ENCODE results near the gene SEC24A. TPM values are rescaled to one million over a fixed set of nuclear protein-coding genes. Genes with fewer than 3 reads are reported as not detected.

The SEC24A gene
- total and polyA plus RNA-seq, 2 donors (not counting 3 experiments of a cell fraction or from before 2014, with no cell fraction given), result 19.8 to 30.0 TPM

DNA sequence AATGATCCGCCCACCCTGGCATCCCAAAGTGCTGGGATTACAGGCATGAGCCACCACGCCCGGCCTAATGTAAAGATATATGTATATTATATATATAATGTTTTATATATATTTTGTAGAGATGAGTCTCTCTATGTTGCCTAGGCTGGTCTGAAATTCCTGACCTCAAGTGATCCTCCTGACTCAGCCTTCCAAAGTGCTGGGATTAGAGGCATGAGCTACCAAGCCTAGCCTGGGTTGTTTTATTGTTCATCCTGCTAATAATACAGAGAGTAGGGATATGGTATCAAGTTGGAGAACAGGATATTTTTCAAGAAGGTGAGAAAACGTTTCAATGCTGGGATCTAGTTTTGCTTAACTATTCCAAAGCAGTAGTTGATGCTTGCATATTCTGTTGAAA lies 2.9 kb downstream of the SEC24A start:
- Histone ChIP-seq H3K9ac (replicated peaks; ENCODE audit: extremely low read depth, insufficient read depth, low read length) (no peak overlapping the region), H2AFZ (ENCODE audit: low read depth, low read length) (no peak overlapping the region), H3K9me1 (replicated peaks; ENCODE audit: control insufficient read depth, extremely low read depth, insufficient read depth, low read length) (no peaks in the 10 kb centered on the region), H3K36me3 (ENCODE audit: control insufficient read depth in 2 of 2, extremely low read depth in 1 of 2, insufficient read depth in 2 of 2, low read length in 2 of 2) (peaks cover 0 to 2% of the 10 kb centered on the region in 2 experiments), H3K4me3 (replicated peaks in 1 of 3; ENCODE audit: insufficient read depth in 1 of 3, low read depth in 1 of 3, low read length in 3 of 3) (no peak overlapping the region), H3K27ac (ENCODE audit: insufficient read depth, low read depth, low read length) (no peak overlapping the region), H3K79me2 (ENCODE audit: control insufficient read depth, insufficient read depth, low read length) (peaks cover 74% of the 10 kb centered on the region), H4K20me1 (replicated peaks; ENCODE audit: control insufficient read depth, extremely low read depth, insufficient read depth, low read length) (peaks cover 2% of the 10 kb centered on the region), H3K9me3 (replicated peaks; ENCODE audit: control insufficient read depth, insufficient read depth, low read length) (no peaks in the 10 kb centered on the region), H3K4me1 (ENCODE audit: control insufficient read depth, extremely low read depth, insufficient read depth, low read length) (peaks cover 9% of the 10 kb centered on the region), H3K4me2 (ENCODE audit: insufficient read depth, low read length) (no peak overlapping the region), H3K27me3 (ENCODE audit: control insufficient read depth in 2 of 2, insufficient read depth in 2 of 2, low read length in 2 of 2) (no peaks in the 10 kb centered on the region)
- TF ChIP-seq, protein P1, sequence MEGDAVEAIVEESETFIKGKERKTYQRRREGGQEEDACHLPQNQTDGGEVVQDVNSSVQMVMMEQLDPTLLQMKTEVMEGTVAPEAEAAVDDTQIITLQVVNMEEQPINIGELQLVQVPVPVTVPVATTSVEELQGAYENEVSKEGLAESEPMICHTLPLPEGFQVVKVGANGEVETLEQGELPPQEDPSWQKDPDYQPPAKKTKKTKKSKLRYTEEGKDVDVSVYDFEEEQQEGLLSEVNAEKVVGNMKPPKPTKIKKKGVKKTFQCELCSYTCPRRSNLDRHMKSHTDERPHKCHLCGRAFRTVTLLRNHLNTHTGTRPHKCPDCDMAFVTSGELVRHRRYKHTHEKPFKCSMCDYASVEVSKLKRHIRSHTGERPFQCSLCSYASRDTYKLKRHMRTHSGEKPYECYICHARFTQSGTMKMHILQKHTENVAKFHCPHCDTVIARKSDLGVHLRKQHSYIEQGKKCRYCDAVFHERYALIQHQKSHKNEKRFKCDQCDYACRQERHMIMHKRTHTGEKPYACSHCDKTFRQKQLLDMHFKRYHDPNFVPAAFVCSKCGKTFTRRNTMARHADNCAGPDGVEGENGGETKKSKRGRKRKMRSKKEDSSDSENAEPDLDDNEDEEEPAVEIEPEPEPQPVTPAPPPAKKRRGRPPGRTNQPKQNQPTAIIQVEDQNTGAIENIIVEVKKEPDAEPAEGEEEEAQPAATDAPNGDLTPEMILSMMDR (IDR thresholded peaks at IDR 0.05; ENCODE audit: extremely low read depth in 1 of 2, insufficient read depth in 1 of 2, low read depth in 1 of 2, low read length in 2 of 2), result no peak
- TF ChIP-seq, protein P2, sequence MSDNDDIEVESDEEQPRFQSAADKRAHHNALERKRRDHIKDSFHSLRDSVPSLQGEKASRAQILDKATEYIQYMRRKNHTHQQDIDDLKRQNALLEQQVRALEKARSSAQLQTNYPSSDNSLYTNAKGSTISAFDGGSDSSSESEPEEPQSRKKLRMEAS (IDR thresholded peaks at IDR 0.05; ENCODE audit: insufficient read depth, insufficient read length), result no peak
- TF ChIP-seq FOS (IDR thresholded peaks at IDR 0.05; ENCODE audit: borderline replicate concordance, insufficient read depth, low read length) (no peak), MYC (IDR thresholded peaks at IDR 0.05; ENCODE audit: low read depth, low read length) (no peak), POLR2AphosphoS5 (IDR thresholded peaks at IDR 0.05; ENCODE audit: insufficient read depth, low read depth, low read length) (no peak), GATA2 (IDR thresholded peaks at IDR 0.05; ENCODE audit: insufficient read depth, insufficient read length, low read depth, low read length) (no peak), JUN (IDR thresholded peaks at IDR 0.05; ENCODE audit: borderline replicate concordance, insufficient read depth, insufficient read length, low read depth) (no peak), EZH2 (IDR thresholded peaks at IDR 0.05; ENCODE audit: borderline replicate concordance, low read depth, low read length, severe bottlenecking) (no peak), POLR2A (IDR thresholded peaks at IDR 0.05; ENCODE audit: low read depth, low read length) (no peak)
- no peak for DNase-seq (ENCODE audit: low read depth, low spot score)
- CTCF ChIA-PET, result no interaction called here
- FAIRE-seq, result no peak
- no TSS peak for BruUV-seq (replicated peaks)
- intact Hi-C loops (cut with micrococcal nuclease), result no loop called here
- POLR2A ChIA-PET, result interaction anchor here (1.2 kb wide), 1 partner anchor 16 kb away, joined by 3 read pairs; no protein-coding TSS in a partner anchor
- dilution Hi-C loops (cut with MboI; ENCODE audit: extremely low pct_ligation_motif_present, low sequenced_read_pairs), result no loop called here

Measured in endothelial cell of umbilical vein (primary cell).